ENCODE measurements around the gene SAMD13.

Gene SAMD13, protein sequence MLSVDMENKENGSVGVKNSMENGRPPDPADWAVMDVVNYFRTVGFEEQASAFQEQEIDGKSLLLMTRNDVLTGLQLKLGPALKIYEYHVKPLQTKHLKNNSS

GRCh38 chr1:84301004-84301784 is at the start of gene SAMD13:
TSS of gene SAMD13 (plus strand) at chr1:84301708. CDS start at chr1:84303235, 1,527 bp downstream.
- peak; percentile 85 for DNase-seq

DNA sequence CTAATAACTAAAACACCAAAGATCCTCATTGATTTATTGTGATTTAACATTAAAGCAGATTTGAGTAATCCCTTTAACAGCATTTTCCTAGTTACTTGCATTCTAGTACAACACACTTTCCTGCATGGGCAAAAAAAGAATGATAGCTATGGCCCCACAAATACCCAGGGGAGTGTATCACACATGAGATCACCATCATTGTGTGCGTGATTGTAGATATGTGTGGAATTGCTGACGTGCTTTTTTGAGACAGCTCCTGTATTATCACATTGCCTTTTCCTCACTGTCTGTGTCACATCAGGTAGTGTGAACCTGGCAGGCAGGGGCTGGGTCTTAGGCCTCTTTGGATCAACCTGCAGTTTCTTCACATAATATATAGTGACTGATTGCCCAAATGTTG is 48.5 kb upstream of the SAMD13 start:
- no peak for DNase-seq

DNA sequence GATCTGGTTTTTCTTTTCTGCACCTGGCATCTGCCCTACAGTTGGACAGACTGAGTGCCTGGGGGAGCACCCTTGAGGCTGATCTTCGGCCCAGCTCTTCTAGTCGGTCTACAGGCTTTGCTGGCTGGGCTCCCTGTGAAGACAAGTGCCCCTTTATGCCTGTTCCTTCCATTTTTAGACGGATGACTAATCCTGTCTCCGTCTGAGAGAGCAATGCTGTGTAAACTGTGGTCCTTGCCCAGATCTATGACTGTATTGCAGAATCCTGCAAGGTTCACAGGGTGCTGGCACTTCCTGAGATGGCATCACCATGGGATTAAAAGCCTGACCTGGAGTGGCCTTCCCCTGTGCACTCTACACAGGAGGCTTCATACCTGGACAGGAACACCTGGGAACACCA is 47.6 kb upstream of the SAMD13 start:
- peak; percentile 33 for DNase-seq

- no peak for DNase-seq
These were observed 46.7 kb upstream of the SAMD13 start for GRCh38 chr1:84254703-84255238.

GRCh38 chr1:84255582-84255981 is 45.9 kb upstream of the SAMD13 start:
- DNase-seq: no peak

- no peak for DNase-seq
These were observed 43.9 kb upstream of the SAMD13 start for GRCh38 chr1:84257617-84258016.

DNA sequence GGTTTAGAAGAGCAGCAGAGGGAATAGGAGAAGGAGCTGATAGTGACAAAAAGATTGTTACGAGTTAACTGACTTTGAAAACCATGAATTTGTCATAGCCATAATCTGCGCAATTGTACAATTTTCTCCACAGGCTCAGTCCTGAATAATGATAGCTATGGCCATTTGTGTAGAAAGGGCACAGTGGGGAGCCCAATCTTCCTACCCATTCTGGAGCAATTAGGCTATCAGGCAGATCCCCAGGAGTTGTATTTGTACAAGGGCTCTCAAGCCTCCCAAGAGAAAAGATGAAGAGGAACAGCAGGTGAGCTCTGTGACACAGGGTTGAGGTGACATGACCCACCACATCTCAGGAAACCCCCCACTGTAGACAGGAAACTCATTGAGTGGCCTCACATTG is 42.1 kb upstream of the SAMD13 start:
- no peak for DNase-seq

GRCh38 chr1:84259989-84260388 is 41.5 kb upstream of the SAMD13 start:
- no peak for DNase-seq

GRCh38 chr1:84260852-84261518 is 40.5 kb upstream of the SAMD13 start:
- no peak for DNase-seq

GRCh38 chr1:84264961-84265360 is 36.5 kb upstream of the SAMD13 start:
- no peak for DNase-seq

DNA sequence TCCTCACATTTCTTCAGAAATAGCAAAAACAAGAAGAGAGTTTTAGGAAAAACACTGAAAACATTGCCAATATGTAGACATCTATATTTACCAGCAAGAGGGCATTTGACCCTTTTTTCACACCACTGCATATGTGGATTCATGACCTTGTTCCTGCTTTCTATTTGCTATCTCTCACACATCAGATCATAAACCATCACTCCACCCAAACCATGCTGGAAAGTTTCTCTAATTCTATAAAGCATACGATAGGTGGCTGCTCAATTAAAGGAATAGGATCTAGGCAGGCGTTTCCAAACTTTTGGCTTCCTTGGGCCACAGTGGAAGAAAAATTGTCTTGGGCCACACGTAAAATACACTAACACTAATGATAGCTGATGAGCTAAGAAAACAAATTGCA is 35.6 kb upstream of the SAMD13 start:
- DNase-seq: no peak

- no peak for DNase-seq
These were observed 34.8 kb upstream of the SAMD13 start for GRCh38 chr1:84266748-84267147.

- no peak for DNase-seq
These were observed 34.0 kb upstream of the SAMD13 start for GRCh38 chr1:84267476-84267875.

DNA sequence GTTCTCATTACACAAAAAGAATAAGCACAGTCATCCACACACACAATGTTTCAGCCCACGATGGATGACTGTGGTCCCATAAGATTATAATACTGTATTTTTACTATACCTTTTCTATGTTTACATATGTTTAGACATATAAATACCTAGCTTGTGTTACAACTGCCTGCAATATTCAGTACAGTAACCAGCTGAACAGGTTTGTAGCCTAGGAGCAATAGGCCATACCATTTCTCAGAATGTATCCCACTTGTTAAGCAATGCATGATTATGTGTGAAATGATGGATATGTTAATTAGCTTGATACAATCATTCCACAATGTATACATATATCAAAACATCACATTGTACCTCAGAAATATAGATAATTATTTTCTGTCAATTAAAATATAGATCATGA is 33.2 kb upstream of the SAMD13 start:
- no peak for DNase-seq

- no peak for DNase-seq
These were observed 32.2 kb upstream of the SAMD13 start for GRCh38 chr1:84269306-84269705.

DNA sequence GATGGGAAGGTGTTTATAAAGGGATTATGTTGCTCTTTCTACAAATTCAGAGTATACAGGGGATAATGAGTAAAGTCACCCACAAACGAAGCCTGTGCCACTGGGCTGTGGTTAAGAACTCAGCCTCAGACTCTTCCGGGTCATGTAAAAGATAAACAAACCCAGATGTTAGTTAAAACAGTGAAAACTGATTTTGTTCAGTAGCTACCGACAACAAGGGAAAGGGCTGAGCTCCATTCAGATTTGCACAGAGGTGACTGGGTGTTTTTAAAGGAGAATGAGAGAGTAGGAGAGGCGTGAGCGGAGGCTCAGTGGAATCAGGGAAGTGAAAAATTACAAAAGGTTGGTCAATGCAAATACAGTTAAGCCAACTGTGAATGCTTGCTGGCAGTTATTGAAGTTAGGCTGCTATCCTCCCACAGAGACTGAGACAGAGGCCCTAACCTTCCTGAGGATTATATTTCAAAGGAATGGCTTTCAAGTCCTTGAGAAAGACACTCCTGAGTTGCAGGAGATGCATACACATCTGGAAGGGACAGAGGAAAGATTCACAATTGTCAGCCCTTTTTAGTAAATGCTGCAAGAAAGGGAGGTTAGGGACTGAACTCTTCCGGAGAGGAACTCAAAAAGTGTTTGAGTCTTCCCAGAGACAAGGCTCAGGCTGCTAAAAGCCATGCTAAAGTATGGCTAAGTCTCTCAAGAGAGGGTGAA is 29.9 kb upstream of the SAMD13 start:
- DNase-seq: no peak

GRCh38 chr1:84272401-84272800 is 29.1 kb upstream of the SAMD13 start:
- DNase-seq: no peak

DNA sequence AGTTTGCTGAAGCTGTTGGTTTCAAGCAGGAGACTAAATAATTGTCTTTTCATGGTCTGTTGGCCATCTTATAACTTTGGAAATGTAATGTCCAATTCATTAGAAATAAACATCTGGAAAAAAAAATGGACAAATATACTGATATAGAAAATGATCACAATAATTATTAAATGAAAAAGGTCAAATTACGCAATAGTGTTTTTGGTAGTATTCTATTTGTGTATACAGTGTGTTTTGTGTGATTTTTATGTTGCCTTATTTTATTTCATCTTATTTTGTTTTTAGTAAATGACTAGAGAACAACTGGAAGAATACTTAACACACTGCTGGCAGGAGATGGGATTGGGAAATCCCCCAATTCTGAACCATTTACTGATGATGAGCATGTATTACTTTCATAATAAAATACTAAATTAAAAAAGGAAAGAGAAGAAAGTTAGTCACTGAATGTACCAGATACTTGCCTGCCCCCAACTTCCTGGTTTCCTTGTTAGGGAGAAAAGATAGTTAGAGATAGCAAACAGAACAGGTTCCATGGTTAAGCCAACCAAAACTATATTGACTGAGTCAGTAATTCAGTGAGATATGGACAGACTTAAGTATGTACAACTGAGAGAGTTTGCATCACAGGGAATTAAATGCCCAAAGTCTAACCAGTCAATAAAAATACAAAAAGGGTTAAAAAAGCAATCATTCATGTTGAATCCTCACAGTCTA is 24.0 kb upstream of the SAMD13 start:
- no peak for DNase-seq

GRCh38 chr1:84278905-84279304 is 22.6 kb upstream of the SAMD13 start:
- no peak for DNase-seq

- no peak for DNase-seq
These were observed 20.6 kb upstream of the SAMD13 start for GRCh38 chr1:84280912-84281311.

DNA sequence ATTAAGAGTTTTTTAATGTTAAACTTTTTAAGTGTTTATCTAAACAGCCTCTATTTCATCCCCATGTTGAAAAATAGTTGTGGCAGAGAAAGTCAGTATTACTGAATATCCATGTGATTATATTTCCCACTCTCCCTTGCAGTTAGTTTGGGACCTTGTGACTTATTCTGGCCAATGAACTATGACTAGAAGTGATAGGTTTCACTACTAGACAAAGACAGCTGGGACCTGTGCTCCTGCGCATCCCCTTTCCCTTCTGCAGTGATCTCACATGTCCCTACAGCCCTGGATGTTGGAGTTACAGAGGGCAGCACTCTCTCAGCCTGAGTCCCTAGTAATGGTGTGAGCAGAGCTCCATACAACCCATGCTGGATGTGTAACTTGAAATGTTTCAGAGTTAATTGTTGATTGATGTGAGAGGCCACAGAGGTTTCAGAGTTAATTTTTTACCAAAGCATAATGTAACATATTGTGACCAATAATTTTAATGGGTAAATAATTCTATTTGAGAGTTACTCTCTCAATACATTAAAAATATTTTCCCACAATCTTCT is 18.7 kb upstream of the SAMD13 start:
- DNase-seq: no peak

- DNase-seq: no peak
These were observed 18.1 kb upstream of the SAMD13 start for GRCh38 chr1:84283381-84283780.

Data from femur (tissue), 1 donor.